Urinary bladder (tissue), 4 donors: ENCODE results near the gene CMKLR1. TPM values are rescaled to one million over a fixed set of nuclear protein-coding genes. Genes with fewer than 3 reads are reported as not detected.

Experiments
- DNase-seq: peaks from one replicate; pipeline ENCODE4 v3.0.0-alpha.2; 2015; ENCODE audit errors: extremely low spot score
- H3K27ac ChIP-seq: one replicate; pipeline ENCODE4 v1.5.1; 2013; ENCODE audit warnings: low read depth, mild to moderate bottlenecking, moderate library complexity
- H3K36me3 ChIP-seq: one replicate; pipeline ENCODE4 v1.6.1; 2013; ENCODE audit warnings: mild to moderate bottlenecking, moderate library complexity; ENCODE audit not compliant: insufficient read depth
- H3K4me1 ChIP-seq: one replicate; pipeline ENCODE4 v1.6.1; 2013; ENCODE audit warnings: mild to moderate bottlenecking, moderate library complexity; ENCODE audit not compliant: insufficient read depth
- H3K4me3 ChIP-seq: one replicate; pipeline ENCODE4 v1.5.1; 2013; ENCODE audit warnings: low read depth, low read length
- WGBS: extraction: QIAGEN DNeasy Blood & Tissue Kit; methylation state at CpG from one replicate; pipeline ENCODE4 v1.1.7; 2013; 5-methylcytosine and 5-hydroxymethylcytosine counted together
- polyA plus RNA-seq: library from polyadenylated mRNA; stranded (reverse); fragments of 200-250 nt; gene quantifications from one replicate; pipeline ENCODE4 v1.2.3, GENCODE V29; 2013
- total RNA-seq: library from RNA; depleted of rRNA; stranded (reverse); fragments of >200 nt; gene quantifications from one replicate; pipeline ENCODE4 v1.2.3, GENCODE V29; 2014
- donor health status: healthy with polysubstance abuse.
- donor health status: healthy.

Gene CMKLR1
- total and polyA plus RNA-seq, 2 donors, result 6.4 to 17.6 TPM

- Histone ChIP-seq H3K4me1 (no peaks in the 10 kb centered on the region), H3K4me3 (no peak overlapping the region), H3K27ac (no peak overlapping the region), H3K36me3 (no peaks in the 10 kb centered on the region)
- no peak for DNase-seq
- WGBS, result 63% methylated on average over 9 of the region's 9 CpGs
Observed at GRCh38 chr12:108337235-108338223, 1.6 kb downstream of the CMKLR1 start.

DNA sequence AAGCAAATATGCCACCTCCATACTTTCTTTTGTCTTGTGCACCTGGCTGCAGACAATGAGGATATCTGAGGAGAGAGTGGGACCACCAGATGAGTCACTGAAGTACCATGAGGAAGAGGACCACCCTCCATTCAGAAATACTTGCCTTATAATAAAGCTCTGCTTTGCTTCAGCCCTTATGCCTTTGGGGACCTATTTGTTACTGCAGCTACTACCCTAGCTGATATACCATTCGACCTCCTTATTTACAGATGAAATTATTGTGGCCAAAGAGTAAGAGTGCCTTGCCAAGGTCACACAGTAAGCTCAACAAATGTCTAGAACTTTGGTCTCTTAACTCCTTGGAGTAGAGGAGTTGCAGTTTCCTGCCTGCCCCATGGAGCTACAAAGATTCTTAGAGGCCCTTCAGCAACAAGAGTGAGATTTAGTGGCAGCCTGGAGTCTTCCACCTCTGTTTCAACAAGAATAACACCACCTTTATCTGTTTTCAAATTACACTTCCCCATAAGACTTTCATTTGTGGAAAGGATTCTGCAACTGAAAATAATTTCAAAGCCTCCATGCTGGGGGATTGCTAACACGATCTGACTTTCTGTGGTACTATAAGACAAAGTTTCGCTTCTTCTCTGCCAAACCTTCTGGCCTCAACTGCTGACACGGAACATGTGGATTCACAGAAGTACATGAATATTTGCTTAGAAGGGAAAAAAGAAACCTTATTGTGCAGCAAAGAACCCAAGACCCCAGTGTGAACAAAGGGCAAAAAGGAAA, 3.6 kb downstream of the CMKLR1 start:
- no peak overlapping the region for H3K4me3 ChIP-seq
- no peaks in the 10 kb centered on the region for H3K4me1 ChIP-seq
- no peaks in the 10 kb centered on the region for H3K36me3 ChIP-seq
- no peak overlapping the region for H3K27ac ChIP-seq
- DNase-seq, result no peak
- WGBS, result 73% methylated on average over 4 of the region's 4 CpGs

- Histone ChIP-seq H3K4me1 (no peaks in the 10 kb centered on the region), H3K27ac (no peak overlapping the region), H3K36me3 (no peaks in the 10 kb centered on the region), H3K4me3 (no peak overlapping the region)
- no peak for DNase-seq
- 71% methylated on average over 10 of the region's 10 CpGs for WGBS
Observed at GRCh38 chr12:108333898-108334699, 5.0 kb downstream of the CMKLR1 start.

DNA sequence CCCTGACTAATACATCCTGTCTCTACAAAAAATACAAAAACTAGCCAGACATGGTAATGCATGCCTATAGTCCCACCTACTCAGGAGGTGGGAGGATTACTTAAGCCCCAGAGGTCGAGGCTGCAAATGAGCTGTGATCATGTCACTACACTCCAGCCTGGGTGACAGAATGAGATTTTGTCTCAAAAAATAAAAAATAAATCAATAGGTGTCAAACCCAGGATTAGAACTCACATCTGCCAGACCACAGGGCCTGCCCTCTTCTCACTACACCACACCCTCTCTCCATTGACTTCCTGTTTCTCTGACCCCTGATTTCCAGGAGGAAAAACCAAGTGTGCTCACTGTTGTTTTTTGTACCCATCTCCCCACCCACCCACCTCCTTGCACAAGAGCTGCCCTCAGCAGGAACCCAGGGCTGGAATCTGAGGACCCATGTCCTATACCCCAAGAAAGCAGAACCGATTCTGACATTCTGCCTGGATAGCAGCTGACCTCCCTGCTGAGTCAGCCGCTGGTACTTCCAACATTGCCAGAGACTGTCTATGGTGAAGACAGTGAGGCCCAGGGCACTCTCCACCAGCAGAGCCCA, 6.2 kb downstream of the CMKLR1 start:
- Histone ChIP-seq H3K36me3 (no peaks in the 10 kb centered on the region), H3K27ac (no peak overlapping the region), H3K4me3 (no peak overlapping the region), H3K4me1 (no peaks in the 10 kb centered on the region)
- 42% methylated on average over 3 of the region's 3 CpGs for WGBS
- DNase-seq, result no peak

- Histone ChIP-seq H3K4me1 (no peaks in the 10 kb centered on the region), H3K36me3 (no peaks in the 10 kb centered on the region), H3K27ac (no peak overlapping the region), H3K4me3 (no peak overlapping the region)
- DNase-seq, result no peak
- WGBS, result 70% methylated on average over 7 of the region's 7 CpGs
Observed at GRCh38 chr12:108328420-108328819, 10.7 kb downstream of the CMKLR1 start.

DNA sequence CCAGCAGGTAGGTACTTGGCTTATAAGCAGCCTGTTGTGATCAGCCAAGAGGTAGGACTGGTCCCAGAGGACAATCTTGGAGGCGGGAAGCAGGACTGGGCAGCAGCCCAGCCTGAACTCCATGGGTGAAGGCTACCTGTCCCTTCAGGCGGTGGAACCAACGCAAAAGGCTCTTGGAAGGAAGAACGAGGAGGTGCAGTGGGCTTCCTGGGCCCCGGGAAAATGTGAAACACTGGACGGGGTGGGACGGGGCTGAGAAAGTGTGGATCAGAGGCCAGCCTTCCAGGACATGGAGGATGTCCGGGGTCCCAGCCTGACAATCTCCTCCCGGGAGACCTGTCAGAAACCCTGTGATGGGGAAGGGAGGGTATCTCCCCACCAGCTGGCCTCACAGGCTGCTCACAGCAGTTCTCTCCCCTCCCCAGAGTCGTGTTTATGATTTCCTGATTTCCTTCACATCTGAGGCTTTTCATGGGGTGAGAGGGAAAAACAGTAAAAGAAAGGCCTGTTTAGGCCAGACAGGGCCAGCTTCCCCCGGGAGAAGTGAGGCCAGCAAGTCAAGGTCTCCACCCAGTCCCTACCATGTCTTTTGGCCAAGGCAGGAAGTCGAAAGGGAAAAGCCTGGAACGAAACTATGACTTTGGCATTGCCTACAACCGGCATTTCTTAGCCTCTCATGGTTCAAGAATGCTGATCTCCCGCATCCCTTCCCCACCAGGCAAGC, 11.3 kb downstream of the CMKLR1 start:
- 57% methylated on average over 15 of the region's 15 CpGs for WGBS
- H3K4me1 ChIP-seq, result no peaks in the 10 kb centered on the region
- no peak for DNase-seq

GRCh38 chr12:108326254-108326750, 12.8 kb downstream of the CMKLR1 start:
- 59% methylated on average over 2 of the region's 2 CpGs for WGBS
- no peak for DNase-seq
- Histone ChIP-seq H3K36me3 (no peaks in the 10 kb centered on the region), H3K4me1 (no peaks in the 10 kb centered on the region), H3K4me3 (no peak overlapping the region), H3K27ac (no peak overlapping the region)

More for the DNA sequence above, 11.3 kb downstream of the CMKLR1 start:
- Histone ChIP-seq H3K27ac (no peak overlapping the region), H3K36me3 (no peaks in the 10 kb centered on the region), H3K4me3 (no peak overlapping the region)

DNA sequence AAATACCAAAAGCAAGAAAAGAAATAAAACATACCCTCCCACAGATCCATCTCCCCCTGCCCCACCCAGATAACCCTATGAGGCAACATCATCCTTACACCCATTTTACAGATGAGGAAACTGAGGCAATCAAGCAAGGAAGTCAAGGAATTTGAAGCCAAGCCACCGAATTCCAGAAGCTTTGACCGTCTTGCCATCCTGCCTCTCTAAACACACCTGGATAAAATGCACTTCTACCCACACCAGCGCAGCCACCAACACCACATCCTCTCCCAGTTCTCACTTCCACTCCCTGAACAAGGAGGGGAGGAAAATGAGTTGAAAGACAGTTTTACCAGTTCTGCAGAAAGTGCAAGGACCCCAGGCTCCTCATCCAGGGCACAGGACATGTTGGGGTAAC, 13.6 kb downstream of the CMKLR1 start:
- H3K4me1 ChIP-seq, result no peaks in the 10 kb centered on the region
- H3K36me3 ChIP-seq, result no peaks in the 10 kb centered on the region
- H3K27ac ChIP-seq, result no peak overlapping the region
- no peak for DNase-seq
- H3K4me3 ChIP-seq, result no peak overlapping the region
- WGBS, result 86% methylated on average over 3 of the region's 3 CpGs

- no peak for DNase-seq
- no peak overlapping the region for H3K4me3 ChIP-seq
- no peaks in the 10 kb centered on the region for H3K4me1 ChIP-seq
- no peak overlapping the region for H3K27ac ChIP-seq
- H3K36me3 ChIP-seq, result no peaks in the 10 kb centered on the region
- WGBS, result 72% methylated on average over 5 of the region's 5 CpGs
Observed at GRCh38 chr12:108325018-108325358, 14.1 kb downstream of the CMKLR1 start.

GRCh38 chr12:108324351-108325017, 14.6 kb downstream of the CMKLR1 start:
- 72% methylated on average over 8 of the region's 8 CpGs for WGBS
- Histone ChIP-seq H3K27ac (no peak overlapping the region), H3K36me3 (no peaks in the 10 kb centered on the region), H3K4me1 (no peaks in the 10 kb centered on the region), H3K4me3 (no peak overlapping the region)
- DNase-seq, result no peak

- Histone ChIP-seq H3K36me3 (no peaks in the 10 kb centered on the region), H3K27ac (no peak overlapping the region), H3K4me3 (no peak overlapping the region), H3K4me1 (no peaks in the 10 kb centered on the region)
- DNase-seq, result no peak
- WGBS, result 93% methylated on average over 1 of the region's 1 CpG
Observed at GRCh38 chr12:108323581-108323980, 15.5 kb downstream of the CMKLR1 start.

- H3K27ac ChIP-seq, result no peak overlapping the region
- H3K4me1 ChIP-seq, result no peaks in the 10 kb centered on the region
- no peaks in the 10 kb centered on the region for H3K36me3 ChIP-seq
- WGBS, result 87% methylated on average over 2 of the region's 2 CpGs
- no peak overlapping the region for H3K4me3 ChIP-seq
- DNase-seq, result no peak
Observed at GRCh38 chr12:108322998-108323397, 16.1 kb downstream of the CMKLR1 start.
